HCT116 (cell line): Measurements from ENCODE around the gene PLK5.

ENCODE experiments used
- CEBPB ChIP-seq: IDR thresholded peaks from 2 replicates; pipeline ENCODE4 v1.6.1; 2012; ENCODE audit warnings: low read depth
- CTCF ChIP-seq, 3 experiments: fragments of 200-600 bp in 1 of 3; sonication (generic) in 1 of 3; IDR thresholded peaks in 2 of 3; conservative IDR thresholded peaks in 1 of 3; 2 replicates each; pipeline ENCODE4 v1.5.1; 2012 to 2017; ENCODE audit warnings: low read depth in 2 of 3, low read length in 2 of 3, antibody characterized with exemption in 1 of 3, borderline replicate concordance in 1 of 3, control low read depth in 1 of 3, mild to moderate bottlenecking in 1 of 3, mixed read lengths in 1 of 3, mixed run types in 1 of 3, moderate library complexity in 1 of 3; ENCODE audit not compliant: insufficient read depth in 1 of 3
- EZH2 ChIP-seq: fragments of 200-600 bp; sonication (generic); IDR thresholded peaks from 2 replicates; pipeline ENCODE4 v1.6.1; 2017; ENCODE audit warnings: antibody characterized with exemption, mixed run types
- EZH2phosphoT487 ChIP-seq: fragments of 200-600 bp; IDR thresholded peaks from 2 replicates; pipeline ENCODE4 v1.6.1; 2018; ENCODE audit warnings: antibody characterized with exemption, borderline replicate concordance
- MAX ChIP-seq: IDR thresholded peaks from 2 replicates; pipeline ENCODE4 v1.6.1; 2012
- POLR2A ChIP-seq: IDR thresholded peaks from 2 replicates; pipeline ENCODE4 v1.7.0; 2011; ENCODE audit warnings: borderline replicate concordance; ENCODE audit not compliant: insufficient read depth, insufficient read length; ENCODE audit errors: extremely low read depth
- POLR2AphosphoS5 ChIP-seq: IDR thresholded peaks from 2 replicates; pipeline ENCODE4 v1.6.1; 2011; ENCODE audit warnings: mild to moderate bottlenecking, low read depth, low read length, moderate library complexity
- SIN3A ChIP-seq: IDR thresholded peaks from 2 replicates; pipeline ENCODE4 v1.6.1; 2012; ENCODE audit warnings: low read depth
- SP1 ChIP-seq: IDR thresholded peaks from 2 replicates; pipeline ENCODE4 v1.6.1; 2012; ENCODE audit warnings: low read depth
- TCF7L2 ChIP-seq: IDR thresholded peaks from 2 replicates; pipeline ENCODE4 v1.7.0; 2011; ENCODE audit warnings: borderline replicate concordance, inconsistent platforms; ENCODE audit not compliant: insufficient read depth, insufficient read length; ENCODE audit errors: extremely low read depth
- TF ChIP-seq, protein P1 (sequence below): IDR thresholded peaks from 2 replicates; pipeline ENCODE4 v1.6.1; 2012; ENCODE audit warnings: low read depth

DNA sequence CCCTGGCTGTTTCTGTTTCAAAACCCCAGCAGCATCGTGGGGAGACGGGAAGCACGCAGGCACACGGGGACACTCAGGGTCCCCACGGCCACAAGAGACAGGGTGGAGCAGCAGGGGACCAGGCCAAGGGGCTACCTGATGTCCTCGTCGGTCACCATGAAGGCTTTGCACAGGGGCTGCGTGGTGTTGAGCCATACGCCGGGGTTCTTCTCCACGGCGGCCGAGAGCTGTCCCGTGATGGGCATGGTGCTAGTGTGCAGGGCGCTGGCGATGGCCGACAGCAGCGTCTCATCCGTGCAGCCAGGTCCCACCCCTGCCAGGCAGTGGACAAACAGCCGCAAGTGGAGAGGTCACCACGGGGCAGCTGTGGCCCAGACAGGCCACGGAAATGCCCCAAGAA, 57.1 kb downstream of the PLK5 start:
- no peak for TF ChIP-seq CTCF (IDR thresholded peaks at IDR 0.05 in 2 of 3, conservative IDR thresholded peaks at IDR 0.05 in 1 of 3; ENCODE audit: borderline replicate concordance in 1 of 3, insufficient read depth in 1 of 3, low read depth in 2 of 3, low read length in 2 of 3)
- no peak for TF ChIP-seq POLR2A
- TF ChIP-seq EZH2: no peak
- no peak for TF ChIP-seq POLR2AphosphoS5
- TF ChIP-seq MAX: no peak
- TF ChIP-seq EZH2phosphoT487: no peak
- no peak for TF ChIP-seq SP1
- TF ChIP-seq, protein P1, sequence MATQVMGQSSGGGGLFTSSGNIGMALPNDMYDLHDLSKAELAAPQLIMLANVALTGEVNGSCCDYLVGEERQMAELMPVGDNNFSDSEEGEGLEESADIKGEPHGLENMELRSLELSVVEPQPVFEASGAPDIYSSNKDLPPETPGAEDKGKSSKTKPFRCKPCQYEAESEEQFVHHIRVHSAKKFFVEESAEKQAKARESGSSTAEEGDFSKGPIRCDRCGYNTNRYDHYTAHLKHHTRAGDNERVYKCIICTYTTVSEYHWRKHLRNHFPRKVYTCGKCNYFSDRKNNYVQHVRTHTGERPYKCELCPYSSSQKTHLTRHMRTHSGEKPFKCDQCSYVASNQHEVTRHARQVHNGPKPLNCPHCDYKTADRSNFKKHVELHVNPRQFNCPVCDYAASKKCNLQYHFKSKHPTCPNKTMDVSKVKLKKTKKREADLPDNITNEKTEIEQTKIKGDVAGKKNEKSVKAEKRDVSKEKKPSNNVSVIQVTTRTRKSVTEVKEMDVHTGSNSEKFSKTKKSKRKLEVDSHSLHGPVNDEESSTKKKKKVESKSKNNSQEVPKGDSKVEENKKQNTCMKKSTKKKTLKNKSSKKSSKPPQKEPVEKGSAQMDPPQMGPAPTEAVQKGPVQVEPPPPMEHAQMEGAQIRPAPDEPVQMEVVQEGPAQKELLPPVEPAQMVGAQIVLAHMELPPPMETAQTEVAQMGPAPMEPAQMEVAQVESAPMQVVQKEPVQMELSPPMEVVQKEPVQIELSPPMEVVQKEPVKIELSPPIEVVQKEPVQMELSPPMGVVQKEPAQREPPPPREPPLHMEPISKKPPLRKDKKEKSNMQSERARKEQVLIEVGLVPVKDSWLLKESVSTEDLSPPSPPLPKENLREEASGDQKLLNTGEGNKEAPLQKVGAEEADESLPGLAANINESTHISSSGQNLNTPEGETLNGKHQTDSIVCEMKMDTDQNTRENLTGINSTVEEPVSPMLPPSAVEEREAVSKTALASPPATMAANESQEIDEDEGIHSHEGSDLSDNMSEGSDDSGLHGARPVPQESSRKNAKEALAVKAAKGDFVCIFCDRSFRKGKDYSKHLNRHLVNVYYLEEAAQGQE: no peak
- TF ChIP-seq SIN3A: no peak
- TF ChIP-seq TCF7L2: no peak
- no peak for TF ChIP-seq CEBPB
